ENCODE results near the gene MGAT4C. TPM values are rescaled to one million over a fixed set of nuclear protein-coding genes. Genes with fewer than 3 reads are reported as not detected.

The MGAT4C gene
- total and polyA plus RNA-seq, 7 experiments from 2014 or later: not detected

- no peak for ATAC-seq
- H3K27ac Mint-ChIP-seq: no peak overlapping the region
Measured at GRCh38 chr12:86006727-86007126, 249.5 kb downstream of the MGAT4C start.

GRCh38 chr12:85998074-85998473 is 258.1 kb downstream of the MGAT4C start:
- H3K27ac Mint-ChIP-seq: no peak overlapping the region
- ChIA-PET CTCF (no interaction called here), POLR2A (no interaction called here)

More at GRCh38 chr12:86006727-86007126, 249.5 kb downstream of the MGAT4C start:
- no peaks in the 10 kb centered on the region for H3K36me3 ChIP-seq (ENCODE audit: control insufficient read depth in 2 of 3, insufficient read depth in 3 of 3, low read length in 3 of 3)
- H3K36me3 Mint-ChIP-seq: no peaks in the 10 kb centered on the region
- peaks cover 0 to 14% (median 5%) of the 10 kb centered on the region in 11 donors for H3K9me3 Mint-ChIP-seq
- no peak for DNase-seq
- no peak overlapping the region for H3K4me3 ChIP-seq (ENCODE audit: low read length)
- H3K27ac ChIP-seq (ENCODE audit: low read depth, low read length): no peak overlapping the region
- no peaks in the 10 kb centered on the region for H3K9me3 ChIP-seq (ENCODE audit: control insufficient read depth in 2 of 3, low read length in 3 of 3)
- no peaks in the 10 kb centered on the region for H3K27me3 Mint-ChIP-seq
- no peaks in the 10 kb centered on the region for H3K4me1 Mint-ChIP-seq
- ChIA-PET POLR2A (no interaction called here), CTCF (no interaction called here)
- H3K4me3 Mint-ChIP-seq: no peak overlapping the region
- no peaks in the 10 kb centered on the region for H3K27me3 ChIP-seq (ENCODE audit: control insufficient read depth in 2 of 2, insufficient read depth in 2 of 2, low read length in 2 of 2)
- intact Hi-C loops (cut with micrococcal nuclease): no loop called here
- H3K4me1 ChIP-seq (ENCODE audit: control insufficient read depth in 2 of 2, insufficient read depth in 2 of 2, low read length in 2 of 2): no peaks in the 10 kb centered on the region

GRCh38 chr12:85996280-85996679 is 259.9 kb downstream of the MGAT4C start:
- H3K9me3 Mint-ChIP-seq: peaks cover 12 to 57% (median 19%) of the 10 kb centered on the region in 11 donors
- POLR2A ChIA-PET: no interaction called here
- H3K4me3 ChIP-seq (ENCODE audit: low read length): no peak overlapping the region

More at GRCh38 chr12:85998074-85998473, 258.1 kb downstream of the MGAT4C start:
- Mint-ChIP-seq H3K27me3 (no peaks in the 10 kb centered on the region), H3K4me1 (no peaks in the 10 kb centered on the region), H3K36me3 (peaks cover 0 to 12% (median 0%) of the 10 kb centered on the region in 5 donors), H3K9me3 (peaks cover 10 to 55% (median 20%) of the 10 kb centered on the region in 11 donors), H3K4me3 (no peak overlapping the region)
- Histone ChIP-seq H3K27ac (ENCODE audit: low read depth, low read length) (no peak overlapping the region), H3K27me3 (ENCODE audit: control insufficient read depth in 2 of 2, insufficient read depth in 2 of 2, low read length in 2 of 2) (no peaks in the 10 kb centered on the region), H3K4me1 (ENCODE audit: control insufficient read depth in 2 of 2, insufficient read depth in 2 of 2, low read length in 2 of 2) (no peaks in the 10 kb centered on the region), H3K36me3 (ENCODE audit: control insufficient read depth in 2 of 3, insufficient read depth in 3 of 3, low read length in 3 of 3) (no peaks in the 10 kb centered on the region), H3K9me3 (ENCODE audit: control insufficient read depth in 2 of 3, low read length in 3 of 3) (peaks cover 0 to 5% (median 0%) of the 10 kb centered on the region in 3 experiments), H3K4me3 (ENCODE audit: low read length) (no peak overlapping the region)
- DNase-seq (no peak), ATAC-seq (no peak)
- intact Hi-C loops (cut with micrococcal nuclease): no loop called here

GRCh38 chr12:85993746-85994145 is 262.4 kb downstream of the MGAT4C start:
- Histone ChIP-seq H3K36me3 (ENCODE audit: control insufficient read depth in 2 of 3, insufficient read depth in 3 of 3, low read length in 3 of 3) (no peaks in the 10 kb centered on the region), H3K4me3 (ENCODE audit: low read length) (no peak overlapping the region), H3K4me1 (ENCODE audit: control insufficient read depth in 2 of 2, insufficient read depth in 2 of 2, low read length in 2 of 2) (no peaks in the 10 kb centered on the region), H3K9me3 (ENCODE audit: control insufficient read depth in 2 of 3, low read length in 3 of 3) (peaks cover 0 to 20% (median 0%) of the 10 kb centered on the region in 3 experiments), H3K27me3 (ENCODE audit: control insufficient read depth in 2 of 2, insufficient read depth in 2 of 2, low read length in 2 of 2) (no peaks in the 10 kb centered on the region), H3K27ac (ENCODE audit: low read depth, low read length) (no peak overlapping the region)
- H3K4me1 Mint-ChIP-seq: no peaks in the 10 kb centered on the region
- no peak overlapping the region for H3K4me3 Mint-ChIP-seq
- ATAC-seq (no peak), DNase-seq (no peak)
- H3K9me3 Mint-ChIP-seq: peaks cover 8 to 57% (median 19%) of the 10 kb centered on the region in 11 donors
- H3K27me3 Mint-ChIP-seq: no peaks in the 10 kb centered on the region
- H3K27ac Mint-ChIP-seq: no peak overlapping the region
- ChIA-PET CTCF (no interaction called here), POLR2A (no interaction called here)
- intact Hi-C loops (cut with micrococcal nuclease): no loop called here
- H3K36me3 Mint-ChIP-seq: peaks cover 0 to 12% (median 0%) of the 10 kb centered on the region in 5 donors

More at GRCh38 chr12:85996280-85996679, 259.9 kb downstream of the MGAT4C start:
- ATAC-seq (no peak), DNase-seq (no peak)
- Mint-ChIP-seq H3K4me3 (no peak overlapping the region), H3K4me1 (no peaks in the 10 kb centered on the region), H3K27ac (no peak overlapping the region), H3K36me3 (peaks cover 0 to 14% (median 0%) of the 10 kb centered on the region in 5 donors), H3K27me3 (no peaks in the 10 kb centered on the region)
- intact Hi-C loops (cut with micrococcal nuclease): no loop called here
- Histone ChIP-seq H3K9me3 (ENCODE audit: control insufficient read depth in 2 of 3, low read length in 3 of 3) (peaks cover 0 to 14% (median 0%) of the 10 kb centered on the region in 3 experiments), H3K27me3 (ENCODE audit: control insufficient read depth in 2 of 2, insufficient read depth in 2 of 2, low read length in 2 of 2) (no peaks in the 10 kb centered on the region), H3K36me3 (ENCODE audit: control insufficient read depth in 2 of 3, insufficient read depth in 3 of 3, low read length in 3 of 3) (no peaks in the 10 kb centered on the region), H3K27ac (ENCODE audit: low read depth, low read length) (no peak overlapping the region), H3K4me1 (ENCODE audit: control insufficient read depth in 2 of 2, insufficient read depth in 2 of 2, low read length in 2 of 2) (no peaks in the 10 kb centered on the region)
- CTCF ChIA-PET: no interaction called here

- Mint-ChIP-seq H3K9me3 (peaks cover 0 to 9% (median 2%) of the 10 kb centered on the region in 11 donors), H3K4me1 (no peaks in the 10 kb centered on the region), H3K36me3 (no peaks in the 10 kb centered on the region), H3K27ac (no peak overlapping the region), H3K27me3 (no peaks in the 10 kb centered on the region), H3K4me3 (no peak overlapping the region)
- Histone ChIP-seq H3K27ac (ENCODE audit: low read depth, low read length) (no peak overlapping the region), H3K27me3 (ENCODE audit: control insufficient read depth in 2 of 2, insufficient read depth in 2 of 2, low read length in 2 of 2) (no peaks in the 10 kb centered on the region), H3K4me1 (ENCODE audit: control insufficient read depth in 2 of 2, insufficient read depth in 2 of 2, low read length in 2 of 2) (no peaks in the 10 kb centered on the region), H3K9me3 (ENCODE audit: control insufficient read depth in 2 of 3, low read length in 3 of 3) (peaks cover 0 to 3% (median 0%) of the 10 kb centered on the region in 3 experiments), H3K4me3 (ENCODE audit: low read length) (no peak overlapping the region), H3K36me3 (ENCODE audit: control insufficient read depth in 2 of 3, insufficient read depth in 3 of 3, low read length in 3 of 3) (no peaks in the 10 kb centered on the region)
- DNase-seq: no peak
- no peak for ATAC-seq
- intact Hi-C loops (cut with micrococcal nuclease): no loop called here
- POLR2A ChIA-PET: no interaction called here
- CTCF ChIA-PET: no interaction called here
Measured at GRCh38 chr12:85985996-85986395, 270.2 kb downstream of the MGAT4C start.

GRCh38 chr12:85983601-85984000 is 272.6 kb downstream of the MGAT4C start:
- Histone ChIP-seq H3K27ac (ENCODE audit: low read depth, low read length) (no peak overlapping the region), H3K36me3 (ENCODE audit: control insufficient read depth in 2 of 3, insufficient read depth in 3 of 3, low read length in 3 of 3) (no peaks in the 10 kb centered on the region), H3K4me1 (ENCODE audit: control insufficient read depth in 2 of 2, insufficient read depth in 2 of 2, low read length in 2 of 2) (no peaks in the 10 kb centered on the region), H3K9me3 (ENCODE audit: control insufficient read depth in 2 of 3, low read length in 3 of 3) (no peaks in the 10 kb centered on the region), H3K4me3 (ENCODE audit: low read length) (no peak overlapping the region), H3K27me3 (ENCODE audit: control insufficient read depth in 2 of 2, insufficient read depth in 2 of 2, low read length in 2 of 2) (no peaks in the 10 kb centered on the region)
- CTCF ChIA-PET: no interaction called here
- no peak for DNase-seq
- no peak overlapping the region for H3K27ac Mint-ChIP-seq
- POLR2A ChIA-PET: no interaction called here
- no peak overlapping the region for H3K4me3 Mint-ChIP-seq
- intact Hi-C loops (cut with micrococcal nuclease): no loop called here
- ATAC-seq: no peak
- no peaks in the 10 kb centered on the region for H3K4me1 Mint-ChIP-seq
- H3K9me3 Mint-ChIP-seq: peaks cover 0 to 4% (median 0%) of the 10 kb centered on the region in 11 donors
- H3K36me3 Mint-ChIP-seq: no peaks in the 10 kb centered on the region
- no peaks in the 10 kb centered on the region for H3K27me3 Mint-ChIP-seq

- H3K4me1 Mint-ChIP-seq: no peaks in the 10 kb centered on the region
- no peaks in the 10 kb centered on the region for H3K36me3 Mint-ChIP-seq
- H3K4me3 ChIP-seq (ENCODE audit: low read length): no peak overlapping the region
- no peaks in the 10 kb centered on the region for H3K27me3 ChIP-seq (ENCODE audit: control insufficient read depth in 2 of 2, insufficient read depth in 2 of 2, low read length in 2 of 2)
- DNase-seq (no peak), ATAC-seq (no peak)
- H3K27ac Mint-ChIP-seq: no peak overlapping the region
- H3K9me3 Mint-ChIP-seq: peaks cover 0 to 4% (median 0%) of the 10 kb centered on the region in 11 donors
- no peaks in the 10 kb centered on the region for H3K36me3 ChIP-seq (ENCODE audit: control insufficient read depth in 2 of 3, insufficient read depth in 3 of 3, low read length in 3 of 3)
- intact Hi-C loops (cut with micrococcal nuclease): no loop called here
- no peak overlapping the region for H3K27ac ChIP-seq (ENCODE audit: low read depth, low read length)
- ChIA-PET POLR2A (no interaction called here), CTCF (no interaction called here)
- no peak overlapping the region for H3K4me3 Mint-ChIP-seq
- H3K9me3 ChIP-seq (ENCODE audit: control insufficient read depth in 2 of 3, low read length in 3 of 3): no peaks in the 10 kb centered on the region
- no peaks in the 10 kb centered on the region for H3K27me3 Mint-ChIP-seq
- no peaks in the 10 kb centered on the region for H3K4me1 ChIP-seq (ENCODE audit: control insufficient read depth in 2 of 2, insufficient read depth in 2 of 2, low read length in 2 of 2)
Measured at GRCh38 chr12:85979641-85980040, 276.6 kb downstream of the MGAT4C start.
